ENCODE measurements around the gene ZNF215. TPM values are rescaled to one million over a fixed set of nuclear protein-coding genes. Genes with fewer than 3 reads are reported as not detected.

Gene ZNF215
- total RNA-seq, 1 donor from 2014 or later: 6.7 TPM

Other genes with a start within 250 kb of the ZNF215 start
- gene MRPL17, start 243.1 kb upstream of the ZNF215 start, total RNA-seq: 103 and 108 TPM in 2 replicates
- 0.34 and 0.60 TPM in 2 replicates for gene OR2AG2, start 154.4 kb upstream of the ZNF215 start, total RNA-seq
- not detected in 2 replicates for gene OR2AG1, start 143.4 kb upstream of the ZNF215 start, total RNA-seq
- 0.32 and 0.53 TPM in 2 replicates for gene OR6A2, start 126.7 kb upstream of the ZNF215 start, total RNA-seq
- not detected in 2 replicates for gene OR10A5, start 80.7 kb upstream of the ZNF215 start, total RNA-seq
- gene OR10A2, start 63.4 kb upstream of the ZNF215 start, total RNA-seq: 0.02 TPM in 1 of 2 replicates, not detected in the other
- not detected in 2 replicates for gene OR10A4, start 49.8 kb upstream of the ZNF215 start, total RNA-seq
- gene OR2D2, start 33.9 kb upstream of the ZNF215 start, total RNA-seq: 0.94 and 1.4 TPM in 2 replicates
- not detected in 2 replicates for gene OR2D3, start 5.4 kb upstream of the ZNF215 start, total RNA-seq
- not detected in 2 replicates for gene ZNF214, start 93.9 kb downstream of the ZNF215 start, total RNA-seq
- 0.28 and 0.39 TPM in 2 replicates for gene NLRP14, start 94.1 kb downstream of the ZNF215 start, total RNA-seq
- 0.09 TPM in 1 of 2 replicates, not detected in the other for gene RBMXL2, start 162.6 kb downstream of the ZNF215 start, total RNA-seq